Endothelial cell of umbilical vein (primary cell): ENCODE measurements around the gene ETV6. TPM values are rescaled to one million over a fixed set of nuclear protein-coding genes. Genes with fewer than 3 reads are reported as not detected.
A peak's percentile ranks its signal among the peaks of the same experiment; 100 is the strongest.

Experiments used
- BruUV-seq: library from RNA; stranded (reverse); fragments of 400-500 nt; replicated peaks from 2 replicates; lab custom pipeline; 2021; lab: Mats Ljungman, UMichigan
- CTCF ChIA-PET: fragments of 300-600, 350-600 bp; sonication (Branson Sonifier 250); formaldehyde crosslinking; loops from one replicate; lab custom pipeline; 2021; ENCODE audit warnings: antibody characterized with exemption, inconsistent platforms; lab: Charles Lee
- POLR2A ChIA-PET: fragments of 300-600, 350-600 bp; sonication (Branson Sonifier 250); formaldehyde crosslinking; loops from one replicate; lab custom pipeline; 2021; ENCODE audit warnings: antibody characterized with exemption, inconsistent platforms; lab: Charles Lee
- DNase-seq: peaks from one replicate; pipeline ENCODE4 v3.0.0-alpha.2; 2011; ENCODE audit warnings: low read depth, low spot score
- FAIRE-seq: peaks from 2 replicates; lab custom pipeline; 2011; peaks lifted over from hg19 to GRCh38; lab: Jason Lieb, UNC
- H2AFZ ChIP-seq: 2 replicates; pipeline ENCODE4 v1.6.0; 2012; ENCODE audit warnings: low read depth, low read length, control low read depth, inconsistent platforms
- H3K27ac ChIP-seq: 2 replicates; pipeline ENCODE4 v1.5.1; 2011; ENCODE audit warnings: low read depth, mild to moderate bottlenecking, control low read depth, low read length, moderate library complexity; ENCODE audit not compliant: insufficient read depth
- H3K27me3 ChIP-seq, 2 experiments: 2 replicates each; pipeline versions ENCODE4 v1.6.0 to v1.6.1; 2011; ENCODE audit warnings: low read length in 2 of 2, mixed read lengths in 1 of 2; ENCODE audit not compliant: control insufficient read depth in 2 of 2, insufficient read depth in 2 of 2
- H3K36me3 ChIP-seq, 2 experiments: 2 replicates in 1 of 2; 3 replicates in 1 of 2; pipeline ENCODE4 v1.5.1; 2011; ENCODE audit warnings: low read length in 2 of 2, mild to moderate bottlenecking in 1 of 2, moderate library complexity in 1 of 2; ENCODE audit not compliant: control insufficient read depth in 2 of 2, insufficient read depth in 2 of 2; ENCODE audit errors: extremely low read depth in 1 of 2
- H3K4me1 ChIP-seq: 3 replicates; pipeline ENCODE4 v1.5.1; 2011; ENCODE audit warnings: mild to moderate bottlenecking, low read length; ENCODE audit not compliant: control insufficient read depth, insufficient read depth; ENCODE audit errors: extremely low read depth
- H3K4me2 ChIP-seq: 2 replicates; pipeline ENCODE4 v1.6.1; 2011; ENCODE audit warnings: low read length, control low read depth, mixed read lengths; ENCODE audit not compliant: insufficient read depth
- H3K4me3 ChIP-seq, 3 experiments: fragments of 200-600 bp in 1 of 3; sonication (generic), shearing (Covaris generic) in 1 of 3; replicated peaks in 1 of 3; 2 replicates each; pipeline ENCODE4 v1.5.1; 2011 to 2016; ENCODE audit warnings: control low read depth in 3 of 3, low read length in 3 of 3, mild to moderate bottlenecking in 2 of 3, inconsistent platforms in 1 of 3, low read depth in 1 of 3, moderate library complexity in 1 of 3; ENCODE audit not compliant: insufficient read depth in 1 of 3
- H3K79me2 ChIP-seq: 2 replicates; pipeline ENCODE4 v1.6.0; 2012; ENCODE audit warnings: low read length, inconsistent platforms; ENCODE audit not compliant: control insufficient read depth, insufficient read depth
- H3K9ac ChIP-seq: replicated peaks from 2 replicates; pipeline ENCODE3; 2011; ENCODE audit warnings: low read length, control low read depth; ENCODE audit not compliant: insufficient read depth; ENCODE audit errors: extremely low read depth
- H3K9me1 ChIP-seq: replicated peaks from 3 replicates; pipeline ENCODE4 v1.6.0; 2011; ENCODE audit warnings: mild to moderate bottlenecking, low read length; ENCODE audit not compliant: control insufficient read depth, insufficient read depth; ENCODE audit errors: extremely low read depth
- H3K9me3 ChIP-seq: replicated peaks from 2 replicates; pipeline ENCODE4 v1.5.1; 2012; ENCODE audit warnings: low read length, inconsistent platforms; ENCODE audit not compliant: control insufficient read depth, insufficient read depth
- H4K20me1 ChIP-seq: replicated peaks from 2 replicates; pipeline ENCODE3; 2011; ENCODE audit warnings: mild to moderate bottlenecking, low read length; ENCODE audit not compliant: control insufficient read depth, insufficient read depth; ENCODE audit errors: extremely low read depth
- EZH2 ChIP-seq: IDR thresholded peaks from 2 replicates; pipeline ENCODE4 v1.6.1; 2012; ENCODE audit warnings: borderline replicate concordance, low read depth, mild to moderate bottlenecking, moderate library complexity, low read length, inconsistent platforms; ENCODE audit not compliant: severe bottlenecking
- FOS ChIP-seq: IDR thresholded peaks from 2 replicates; pipeline ENCODE4 v1.6.1; 2011; ENCODE audit warnings: mild to moderate bottlenecking, low read length, moderate library complexity, borderline replicate concordance; ENCODE audit not compliant: insufficient read depth
- GATA2 ChIP-seq: IDR thresholded peaks from 2 replicates; pipeline ENCODE4 v1.7.0; 2011; ENCODE audit warnings: low read depth, mild to moderate bottlenecking, moderate library complexity, mixed read lengths, low read length; ENCODE audit not compliant: insufficient read length, insufficient read depth
- JUN ChIP-seq: IDR thresholded peaks from 2 replicates; pipeline ENCODE4 v1.6.1; 2011; ENCODE audit warnings: borderline replicate concordance, low read depth; ENCODE audit not compliant: insufficient read length, insufficient read depth
- MAX ChIP-seq: IDR thresholded peaks from 2 replicates; pipeline ENCODE4 v1.6.1; 2011; ENCODE audit not compliant: insufficient read depth, insufficient read length
- MYC ChIP-seq: IDR thresholded peaks from one replicate; pipeline ENCODE4 v1.6.1; 2011; ENCODE audit warnings: mild to moderate bottlenecking, low read depth, low read length
- POLR2A ChIP-seq: IDR thresholded peaks from 2 replicates; pipeline ENCODE4 v1.6.1; 2012; ENCODE audit warnings: low read depth, mild to moderate bottlenecking, control low read depth, low read length
- POLR2AphosphoS5 ChIP-seq: IDR thresholded peaks from 2 replicates; pipeline ENCODE4 v1.6.1; 2012; ENCODE audit warnings: low read depth, mild to moderate bottlenecking, control low read depth, low read length, moderate library complexity; ENCODE audit not compliant: insufficient read depth
- dilution Hi-C: fragments of 300-500 bp; cut with MboI; formaldehyde crosslinking; loops from one replicate; pipeline ENCODE4 v1.15.0; 2019; ENCODE audit warnings: low sequenced_read_pairs; ENCODE audit not compliant: extremely low pct_ligation_motif_present
- intact Hi-C: fragments of 100-400 bp; cut with micrococcal nuclease; formaldehyde crosslinking; loops from one replicate; pipeline ENCODE4 v1.10.0; 2022
- polyA plus RNA-seq, 4 experiments: library from polyadenylated mRNA; depleted of rRNA in 3 of 4; stranded (reverse) in 3 of 4; unstranded in 1 of 4; fragments of >200 nt; gene quantifications; 2 replicates each; pipeline versions ENCODE4 v1.2.1 to v1.2.3, GENCODE V29; 2011 to 2012; ENCODE audit warnings: missing spikeins in 1 of 4
- total RNA-seq: library from RNA; stranded (reverse); gene quantifications from 2 replicates; pipeline ENCODE4 v1.2.3, GENCODE V29; 2021
- TF ChIP-seq, protein P1 (sequence below), 2 donors: IDR thresholded peaks; 1 replicate in 1 of 2; 2 replicates in 1 of 2; pipeline ENCODE4 v1.5.1; 2011; ENCODE audit warnings: low read length in 2 of 2, mild to moderate bottlenecking in 2 of 2, moderate library complexity in 2 of 2, control low read depth in 1 of 2, inconsistent platforms in 1 of 2, low read depth in 1 of 2; ENCODE audit not compliant: insufficient read depth in 1 of 2; ENCODE audit errors: extremely low read depth in 1 of 2

Gene ETV6
- total and polyA plus RNA-seq, 2 donors (not counting 3 experiments of a cell fraction or from before 2014, with no cell fraction given) = 15.9 to 57.1 TPM

DNA sequence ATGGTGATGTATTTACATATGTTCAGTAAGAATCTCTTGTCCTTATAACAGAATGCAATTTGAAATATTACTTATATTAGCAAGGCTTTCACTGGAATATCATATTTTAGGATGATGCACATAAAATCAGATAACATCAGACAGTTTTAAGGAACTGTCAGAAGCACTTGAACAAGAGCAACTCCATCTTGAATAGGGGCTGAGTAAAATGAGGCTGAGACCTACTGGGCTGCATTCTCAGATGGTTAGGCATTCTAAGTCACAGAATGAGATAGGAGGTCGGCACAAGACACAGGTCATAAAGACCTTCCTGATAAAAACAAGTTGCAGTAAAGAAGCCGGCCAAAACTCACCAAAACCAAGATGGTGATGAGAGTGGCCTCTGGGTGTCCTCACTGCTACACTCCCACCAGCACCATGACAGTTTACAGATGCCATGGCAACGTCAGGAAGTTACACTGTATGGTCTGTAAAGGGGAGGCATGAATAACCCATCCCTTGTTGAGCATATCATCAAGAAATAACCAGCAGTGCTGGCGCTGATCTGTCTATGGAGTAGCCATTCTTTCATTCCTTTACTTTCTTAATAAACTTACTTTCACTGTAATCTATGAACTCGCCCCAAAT lies 27.6 kb upstream of the ETV6 start:
- intact Hi-C loops = loop anchor here (1.0 kb wide), 1 partner anchor 411 kb away; no protein-coding TSS in a partner anchor

More for the DNA sequence above, 27.6 kb upstream of the ETV6 start:
- no peak overlapping the region for H2AFZ ChIP-seq
- peak; percentile 73 for FAIRE-seq
- BruUV-seq = no TSS peak
- dilution Hi-C loops = no loop called here
- H3K27me3 ChIP-seq = no peaks in the 10 kb centered on the region
- ChIA-PET POLR2A (no interaction called here), CTCF (interaction anchor here (0.8 to 2.2 kb wide), 3 partner anchors 40 to 412 kb away, joined by 6 to 14 read pairs (median 8); no protein-coding TSS in a partner anchor)
- no peak overlapping the region for H3K4me2 ChIP-seq
- H3K79me2 ChIP-seq = no peaks in the 10 kb centered on the region
- DNase-seq = peak; percentile 24
- no peak overlapping the region for H3K9ac ChIP-seq
- no peaks in the 10 kb centered on the region for H3K9me1 ChIP-seq
- TF ChIP-seq GATA2 (no peak), JUN (no peak), EZH2 (no peak), POLR2A (no peak), MYC (no peak), MAX (no peak), POLR2AphosphoS5 (no peak), FOS (no peak)
- TF ChIP-seq, protein P1, sequence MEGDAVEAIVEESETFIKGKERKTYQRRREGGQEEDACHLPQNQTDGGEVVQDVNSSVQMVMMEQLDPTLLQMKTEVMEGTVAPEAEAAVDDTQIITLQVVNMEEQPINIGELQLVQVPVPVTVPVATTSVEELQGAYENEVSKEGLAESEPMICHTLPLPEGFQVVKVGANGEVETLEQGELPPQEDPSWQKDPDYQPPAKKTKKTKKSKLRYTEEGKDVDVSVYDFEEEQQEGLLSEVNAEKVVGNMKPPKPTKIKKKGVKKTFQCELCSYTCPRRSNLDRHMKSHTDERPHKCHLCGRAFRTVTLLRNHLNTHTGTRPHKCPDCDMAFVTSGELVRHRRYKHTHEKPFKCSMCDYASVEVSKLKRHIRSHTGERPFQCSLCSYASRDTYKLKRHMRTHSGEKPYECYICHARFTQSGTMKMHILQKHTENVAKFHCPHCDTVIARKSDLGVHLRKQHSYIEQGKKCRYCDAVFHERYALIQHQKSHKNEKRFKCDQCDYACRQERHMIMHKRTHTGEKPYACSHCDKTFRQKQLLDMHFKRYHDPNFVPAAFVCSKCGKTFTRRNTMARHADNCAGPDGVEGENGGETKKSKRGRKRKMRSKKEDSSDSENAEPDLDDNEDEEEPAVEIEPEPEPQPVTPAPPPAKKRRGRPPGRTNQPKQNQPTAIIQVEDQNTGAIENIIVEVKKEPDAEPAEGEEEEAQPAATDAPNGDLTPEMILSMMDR (IDR thresholded peaks at IDR 0.05; ENCODE audit: extremely low read depth in 1 of 2, insufficient read depth in 1 of 2, low read depth in 1 of 2, low read length in 2 of 2) = no peak
- no peak overlapping the region for H3K27ac ChIP-seq
- H3K36me3 ChIP-seq = no peaks in the 10 kb centered on the region
- H3K9me3 ChIP-seq = no peaks in the 10 kb centered on the region
- H3K4me1 ChIP-seq = no peaks in the 10 kb centered on the region
- no peaks in the 10 kb centered on the region for H4K20me1 ChIP-seq
- no peak overlapping the region for H3K4me3 ChIP-seq
